K562 (cell line): ENCODE measurements around the gene TLCD1. TPM values are rescaled to one million over a fixed set of nuclear protein-coding genes. Genes with fewer than 3 reads are reported as not detected.

Experiments used
- CCNT2 ChIP-seq: IDR thresholded peaks from 2 replicates; pipeline ENCODE4 v1.6.1; 2011; ENCODE audit warnings: borderline replicate concordance, low read depth, mild to moderate bottlenecking, moderate library complexity, mixed read lengths, low read length; ENCODE audit not compliant: insufficient read length; ENCODE audit errors: extremely low read depth
- FOXA1 ChIP-seq: fragments of 450-650 bp; IDR thresholded peaks from 2 replicates; pipeline ENCODE4 v1.6.1; 2016; ENCODE audit warnings: mild to moderate bottlenecking, borderline replicate concordance
- HNRNPL ChIP-seq: fragments of 200-400 bp; formaldehyde crosslinking; IDR thresholded peaks from 2 replicates; pipeline ENCODE4 v1.6.1; 2017; ENCODE audit warnings: low read depth, mild to moderate bottlenecking, low read length
- JUN ChIP-seq, 2 experiments: sonication (generic) in 1 of 2; formaldehyde crosslinking in 1 of 2; IDR thresholded peaks; 2 replicates each; pipeline versions ENCODE4 v1.6.1 to v1.8.0; 2012 to 2022; ENCODE audit warnings: borderline replicate concordance in 2 of 2, mild to moderate bottlenecking in 2 of 2, improper control_type of control experiment in 1 of 2, low read depth in 1 of 2, low read length in 1 of 2, missing genetic modification reagents in 1 of 2
- MIER1 ChIP-seq: fragments of 450-650 bp; IDR thresholded peaks from 2 replicates; pipeline ENCODE4 v1.6.1; 2016; ENCODE audit warnings: antibody characterized with exemption, mild to moderate bottlenecking, low read depth
- MTA1 ChIP-seq: fragments of 450-650 bp; IDR thresholded peaks from 2 replicates; pipeline ENCODE4 v1.6.1; 2017; ENCODE audit warnings: borderline replicate concordance
- NR4A1 ChIP-seq, 2 experiments: fragments of 250-450 bp in 1 of 2; fragments of 450-650 bp in 1 of 2; sonication (Bioruptor Pico) in 1 of 2; IDR thresholded peaks; 2 replicates each; pipeline versions ENCODE4 v1.4.0 to v1.6.1; 2016 to 2020; ENCODE audit warnings: mild to moderate bottlenecking in 2 of 2, missing compliant biosample characterization in 1 of 2, missing genetic modification characterization in 1 of 2, moderate library complexity in 1 of 2
- OTX1 ChIP-seq: fragments of 450-650 bp; formaldehyde crosslinking; IDR thresholded peaks from 2 replicates; pipeline ENCODE4 v1.4.0; 2022; ENCODE audit warnings: mild to moderate bottlenecking
- RBFOX2 ChIP-seq: fragments of 200-400 bp; formaldehyde crosslinking; IDR thresholded peaks from 2 replicates; pipeline ENCODE4 v1.6.1; 2017; ENCODE audit warnings: low read depth, mild to moderate bottlenecking, low read length, moderate library complexity
- RUNX1 ChIP-seq: sonication (generic); IDR thresholded peaks from 2 replicates; pipeline ENCODE4 v1.6.1; 2016; ENCODE audit warnings: antibody characterized with exemption, low read depth
- SMAD1 ChIP-seq: fragments of 150-350 bp; IDR thresholded peaks from 2 replicates; pipeline ENCODE4 v1.6.1; 2014; ENCODE audit warnings: low read length, low read depth; ENCODE audit not compliant: partially characterized antibody
- TFAM ChIP-seq: fragments of 250-450 bp; sonication (Bioruptor Pico); conservative IDR thresholded peaks from 2 replicates; pipeline ENCODE4 v1.5.0; 2021; ENCODE audit warnings: mild to moderate bottlenecking, moderate library complexity
- ZFPM2 ChIP-seq: fragments of 250-450 bp; sonication (Bioruptor Pico); IDR thresholded peaks from 2 replicates; pipeline ENCODE4 v1.5.1; 2022; ENCODE audit warnings: mild to moderate bottlenecking
- ZNF212 ChIP-seq: fragments of 450-650 bp; formaldehyde crosslinking; IDR thresholded peaks from 2 replicates; pipeline ENCODE4 v1.4.0; 2020; ENCODE audit warnings: mild to moderate bottlenecking
- ZNF584 ChIP-seq: fragments of 200-800 bp; sonication (Bioruptor generic); IDR thresholded peaks from 2 replicates; pipeline ENCODE4 v1.6.1; 2016; ENCODE audit warnings: low read depth, mild to moderate bottlenecking, missing genetic modification characterization, missing compliant biosample characterization
- polyA plus RNA-seq, 8 experiments: library from polyadenylated mRNA; depleted of rRNA in 4 of 8; stranded (reverse) in 5 of 8; unstranded in 3 of 8; fragments of >200 nt; fragmentation: Nextera tagmentation in 2 of 8; fragmentation: Illumina TruSeq in 1 of 8; extraction: Ambion mirVana in 2 of 8; extraction: Trizol in 1 of 8; gene quantifications; 2 replicates each; pipeline versions ENCODE4 v1.2.1 to v1.2.3, GENCODE V29; 2011 to 2014; ENCODE audit warnings: inconsistent platforms in 1 of 8, missing spikeins in 1 of 8
- total RNA-seq, 7 experiments: library from RNA; depleted of rRNA in 6 of 7; stranded (reverse); fragments of >200 nt in 6 of 7; fragmentation: Illumina TruSeq in 2 of 7; extraction: Trizol in 2 of 7; gene quantifications; 2 replicates each; pipeline versions ENCODE4 v1.2.1 to v1.2.3, GENCODE V29; 2011 to 2021; ENCODE audit warnings: low replicate concordance in 1 of 7
- TF ChIP-seq, protein P1 (sequence below): fragments of 250-450 bp; sonication (Bioruptor Pico); IDR thresholded peaks from 2 replicates; pipeline ENCODE4 v1.5.1; 2021; ENCODE audit warnings: mild to moderate bottlenecking
- TF ChIP-seq, protein P2 (sequence below): fragments of 450-650 bp; IDR thresholded peaks from 2 replicates; pipeline ENCODE4 v1.6.1; 2014; ENCODE audit warnings: low read depth, mild to moderate bottlenecking, moderate library complexity, borderline replicate concordance
- TF ChIP-seq, protein P3 (sequence below): fragments of 250-450 bp; sonication (Bioruptor Pico); IDR thresholded peaks from 2 replicates; pipeline ENCODE4 v1.9.0; 2021; ENCODE audit warnings: mild to moderate bottlenecking, inconsistent platforms
- TF ChIP-seq, protein P4 (sequence below), 2 experiments: fragments of 450-650 bp; IDR thresholded peaks; 2 replicates each; pipeline ENCODE4 v1.6.1; 2016

The TLCD1 gene
- total and polyA plus RNA-seq, 9 of the 15 experiments (the other 6 are each of a cell fraction or from before 2014, with no cell fraction given), result 6.8 to 37.7 (median 21.7) TPM

DNA sequence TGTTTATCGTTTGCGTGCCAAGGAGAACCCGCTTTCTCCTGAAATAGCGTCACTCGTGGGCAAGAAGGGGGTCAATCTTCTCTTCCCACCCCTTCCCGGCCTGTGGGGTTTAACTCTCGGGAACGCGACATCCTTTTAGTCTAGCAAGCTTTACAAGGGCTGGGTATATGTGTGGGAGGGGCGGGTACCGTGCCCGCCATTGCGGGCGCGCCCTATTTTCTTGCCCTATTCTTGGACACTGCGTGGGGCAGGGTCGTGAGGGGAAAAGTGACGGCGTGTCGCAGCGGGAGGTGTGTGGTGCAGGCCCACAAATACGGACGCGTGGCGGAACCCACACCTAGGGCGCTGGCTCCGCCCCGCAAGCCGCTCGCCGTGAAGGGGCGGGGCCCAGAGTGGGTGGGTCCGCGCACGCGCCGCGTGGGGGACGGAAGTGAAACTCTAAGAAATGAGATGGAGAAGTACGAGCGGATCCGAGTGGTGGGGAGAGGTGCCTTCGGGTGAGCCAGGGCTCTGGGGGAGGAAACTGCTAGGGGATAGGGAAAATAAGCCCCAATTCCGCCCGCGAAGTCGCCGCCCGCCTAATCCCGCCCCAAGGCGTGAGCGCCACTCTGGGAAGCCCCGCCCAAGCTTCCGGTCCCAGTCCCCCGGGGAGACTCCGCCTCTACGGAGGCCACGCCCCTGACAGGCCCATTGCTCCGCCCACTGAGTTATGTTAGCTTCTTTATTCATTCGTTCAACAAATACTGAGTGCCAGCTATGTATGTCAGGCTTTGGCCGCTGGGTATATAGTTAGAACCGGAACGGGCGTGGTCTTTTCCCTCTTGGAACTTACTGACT lies 2.5 kb upstream of the TLCD1 start, which contains the start of gene NEK8 (continued):
- TF ChIP-seq, protein P1, sequence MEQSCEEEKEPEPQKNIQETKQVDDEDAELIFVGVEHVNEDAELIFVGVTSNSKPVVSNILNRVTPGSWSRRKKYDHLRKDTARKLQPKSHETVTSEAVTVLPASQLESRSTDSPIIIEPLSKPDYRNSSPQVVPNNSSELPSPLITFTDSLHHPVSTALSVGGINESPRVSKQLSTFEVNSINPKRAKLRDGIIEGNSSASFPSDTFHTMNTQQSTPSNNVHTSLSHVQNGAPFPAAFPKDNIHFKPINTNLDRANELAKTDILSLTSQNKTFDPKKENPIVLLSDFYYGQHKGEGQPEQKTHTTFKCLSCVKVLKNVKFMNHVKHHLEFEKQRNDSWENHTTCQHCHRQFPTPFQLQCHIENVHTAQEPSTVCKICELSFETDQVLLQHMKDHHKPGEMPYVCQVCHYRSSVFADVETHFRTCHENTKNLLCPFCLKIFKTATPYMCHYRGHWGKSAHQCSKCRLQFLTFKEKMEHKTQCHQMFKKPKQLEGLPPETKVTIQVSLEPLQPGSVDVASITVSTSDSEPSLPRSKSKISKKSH (CRISPR knock-in tag), result no peak
- TF ChIP-seq ZNF212 (CRISPR knock-in tag) (no peak), SMAD1 (peak; percentile 64), HNRNPL (peak; percentile 68; the same call in 1 of the 2 replicates), MTA1 (peak; percentile 84; the same call in 1 of the 2 replicates), TFAM (CRISPR knock-in tag) (no peak), FOXA1 (no peak), RUNX1 (no peak), ZNF584 (CRISPR knock-in tag) (peak; percentile 70; the same call in 1 of the 2 replicates), RBFOX2 (peak; percentile 95), OTX1 (CRISPR knock-in tag) (no peak; the same call in 1 of the 2 replicates), CCNT2 (peak; percentile 77), JUN (IDR thresholded peaks at IDR 0.05; ENCODE audit: borderline replicate concordance, low read depth, low read length) (peak; percentile 13; the same call in 1 of the 2 replicates), JUN (CRISPR knock-in tag; IDR thresholded peaks at IDR 0.05; ENCODE audit: borderline replicate concordance) (no peak; the same call in 1 of the 2 replicates), ZFPM2 (peak; percentile 82; the same call in 1 of the 2 replicates), NR4A1 (CRISPR knock-in tag; IDR thresholded peaks at IDR 0.05) (peak; percentile 4; the same call in 1 of the 2 replicates), NR4A1 (tag; IDR thresholded peaks at IDR 0.05) (0 out of 2 replicates have a peak, but pooled peaks have one; percentile 39), MIER1 (0 out of 2 replicates have a peak, but pooled peaks have one; percentile 19)
- TF ChIP-seq, protein P2, sequence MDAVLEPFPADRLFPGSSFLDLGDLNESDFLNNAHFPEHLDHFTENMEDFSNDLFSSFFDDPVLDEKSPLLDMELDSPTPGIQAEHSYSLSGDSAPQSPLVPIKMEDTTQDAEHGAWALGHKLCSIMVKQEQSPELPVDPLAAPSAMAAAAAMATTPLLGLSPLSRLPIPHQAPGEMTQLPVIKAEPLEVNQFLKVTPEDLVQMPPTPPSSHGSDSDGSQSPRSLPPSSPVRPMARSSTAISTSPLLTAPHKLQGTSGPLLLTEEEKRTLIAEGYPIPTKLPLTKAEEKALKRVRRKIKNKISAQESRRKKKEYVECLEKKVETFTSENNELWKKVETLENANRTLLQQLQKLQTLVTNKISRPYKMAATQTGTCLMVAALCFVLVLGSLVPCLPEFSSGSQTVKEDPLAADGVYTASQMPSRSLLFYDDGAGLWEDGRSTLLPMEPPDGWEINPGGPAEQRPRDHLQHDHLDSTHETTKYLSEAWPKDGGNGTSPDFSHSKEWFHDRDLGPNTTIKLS, result peak; percentile 91
- TF ChIP-seq, protein P3, sequence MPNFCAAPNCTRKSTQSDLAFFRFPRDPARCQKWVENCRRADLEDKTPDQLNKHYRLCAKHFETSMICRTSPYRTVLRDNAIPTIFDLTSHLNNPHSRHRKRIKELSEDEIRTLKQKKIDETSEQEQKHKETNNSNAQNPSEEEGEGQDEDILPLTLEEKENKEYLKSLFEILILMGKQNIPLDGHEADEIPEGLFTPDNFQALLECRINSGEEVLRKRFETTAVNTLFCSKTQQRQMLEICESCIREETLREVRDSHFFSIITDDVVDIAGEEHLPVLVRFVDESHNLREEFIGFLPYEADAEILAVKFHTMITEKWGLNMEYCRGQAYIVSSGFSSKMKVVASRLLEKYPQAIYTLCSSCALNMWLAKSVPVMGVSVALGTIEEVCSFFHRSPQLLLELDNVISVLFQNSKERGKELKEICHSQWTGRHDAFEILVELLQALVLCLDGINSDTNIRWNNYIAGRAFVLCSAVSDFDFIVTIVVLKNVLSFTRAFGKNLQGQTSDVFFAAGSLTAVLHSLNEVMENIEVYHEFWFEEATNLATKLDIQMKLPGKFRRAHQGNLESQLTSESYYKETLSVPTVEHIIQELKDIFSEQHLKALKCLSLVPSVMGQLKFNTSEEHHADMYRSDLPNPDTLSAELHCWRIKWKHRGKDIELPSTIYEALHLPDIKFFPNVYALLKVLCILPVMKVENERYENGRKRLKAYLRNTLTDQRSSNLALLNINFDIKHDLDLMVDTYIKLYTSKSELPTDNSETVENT, result peak; percentile 62
- TF ChIP-seq, protein P4, sequence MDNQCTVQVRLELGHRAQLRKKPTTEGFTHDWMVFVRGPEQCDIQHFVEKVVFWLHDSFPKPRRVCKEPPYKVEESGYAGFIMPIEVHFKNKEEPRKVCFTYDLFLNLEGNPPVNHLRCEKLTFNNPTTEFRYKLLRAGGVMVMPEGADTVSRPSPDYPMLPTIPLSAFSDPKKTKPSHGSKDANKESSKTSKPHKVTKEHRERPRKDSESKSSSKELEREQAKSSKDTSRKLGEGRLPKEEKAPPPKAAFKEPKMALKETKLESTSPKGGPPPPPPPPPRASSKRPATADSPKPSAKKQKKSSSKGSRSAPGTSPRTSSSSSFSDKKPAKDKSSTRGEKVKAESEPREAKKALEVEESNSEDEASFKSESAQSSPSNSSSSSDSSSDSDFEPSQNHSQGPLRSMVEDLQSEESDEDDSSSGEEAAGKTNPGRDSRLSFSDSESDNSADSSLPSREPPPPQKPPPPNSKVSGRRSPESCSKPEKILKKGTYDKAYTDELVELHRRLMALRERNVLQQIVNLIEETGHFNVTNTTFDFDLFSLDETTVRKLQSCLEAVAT (IDR thresholded peaks at IDR 0.05), result peak in 1 of 2 experiments; percentile 31; a peak in 1 of 4 replicates
